H1 (cell line): Measurements from ENCODE around the gene KLF16. TPM values are rescaled to one million over a fixed set of nuclear protein-coding genes. Genes with fewer than 3 reads are reported as not detected.

ENCODE experiments used
- ATF2 ChIP-seq: IDR thresholded peaks from 2 replicates; pipeline ENCODE4 v1.6.1; 2012; ENCODE audit warnings: low read length, inconsistent platforms
- BACH1 ChIP-seq: IDR thresholded peaks from 2 replicates; pipeline ENCODE4 v1.6.1; 2012; ENCODE audit warnings: low read length, improper control_type of control experiment
- BRCA1 ChIP-seq: IDR thresholded peaks from 2 replicates; pipeline ENCODE4 v1.6.1; 2012; ENCODE audit warnings: low read depth, low read length, improper control_type of control experiment
- CHD2 ChIP-seq: IDR thresholded peaks from 2 replicates; pipeline ENCODE4 v1.6.1; 2012; ENCODE audit warnings: low read length, improper control_type of control experiment
- CREB1 ChIP-seq: IDR thresholded peaks from 2 replicates; pipeline ENCODE4 v1.6.1; 2012; ENCODE audit warnings: inconsistent platforms
- CTBP2 ChIP-seq: IDR thresholded peaks from 2 replicates; pipeline ENCODE4 v1.7.0; 2011; ENCODE audit warnings: borderline replicate concordance, mild to moderate bottlenecking, moderate library complexity, mixed read lengths, low read length; ENCODE audit not compliant: insufficient read depth, insufficient read length
- EP300 ChIP-seq, 2 experiments: IDR thresholded peaks; 1 replicate in 1 of 2; 2 replicates in 1 of 2; pipeline ENCODE4 v1.6.1; 2011 to 2012; ENCODE audit warnings: low read depth in 2 of 2, low read length in 2 of 2, mild to moderate bottlenecking in 2 of 2, borderline replicate concordance in 1 of 2, inconsistent platforms in 1 of 2, moderate library complexity in 1 of 2
- GABPA ChIP-seq: IDR thresholded peaks from 2 replicates; pipeline ENCODE4 v1.6.1; 2011; ENCODE audit warnings: mild to moderate bottlenecking, low read length, moderate library complexity, borderline replicate concordance; ENCODE audit not compliant: insufficient read depth
- JUN ChIP-seq: IDR thresholded peaks from 2 replicates; pipeline ENCODE4 v1.6.1; 2011; ENCODE audit warnings: low read depth, mild to moderate bottlenecking, improper control_type of control experiment, low read length
- JUND ChIP-seq: IDR thresholded peaks from 2 replicates; pipeline ENCODE4 v1.6.1; 2011; ENCODE audit warnings: mild to moderate bottlenecking, improper control_type of control experiment, low read length
- MAX ChIP-seq: IDR thresholded peaks from 2 replicates; pipeline ENCODE4 v1.6.1; 2012; ENCODE audit warnings: inconsistent platforms
- NRF1 ChIP-seq: IDR thresholded peaks from 2 replicates; pipeline ENCODE4 v1.6.1; 2011; ENCODE audit warnings: mild to moderate bottlenecking, low read depth, low read length, improper control_type of control experiment
- POLR2A ChIP-seq, 2 experiments: IDR thresholded peaks; 1 replicate in 1 of 2; 2 replicates in 1 of 2; pipeline ENCODE4 v1.6.1; 2011; ENCODE audit warnings: low read depth in 2 of 2, low read length in 2 of 2, mild to moderate bottlenecking in 2 of 2; ENCODE audit errors: control extremely low read depth in 1 of 2
- RNF2 ChIP-seq: fragments of 200-900, 300-1000 bp; sonication (generic); IDR thresholded peaks from 2 replicates; pipeline ENCODE4 v1.7.1; 2016; ENCODE audit warnings: borderline replicate concordance, low read depth, mild to moderate bottlenecking, antibody characterized with exemption, low read length; ENCODE audit not compliant: poor library complexity, severe bottlenecking; ENCODE audit errors: missing control alignments
- SP1 ChIP-seq: IDR thresholded peaks from 2 replicates; pipeline ENCODE4 v1.6.1; 2011; ENCODE audit warnings: low read depth, low read length
- SRF ChIP-seq: IDR thresholded peaks from 2 replicates; pipeline ENCODE4 v1.6.1; 2011; ENCODE audit warnings: mild to moderate bottlenecking, low read depth, low read length, moderate library complexity
- TAF1 ChIP-seq: IDR thresholded peaks from 2 replicates; pipeline ENCODE4 v1.6.1; 2011; ENCODE audit warnings: mild to moderate bottlenecking, low read depth, low read length
- TBP ChIP-seq: IDR thresholded peaks from 2 replicates; pipeline ENCODE4 v1.6.1; 2011; ENCODE audit warnings: low read depth, low read length, improper control_type of control experiment
- USF2 ChIP-seq: IDR thresholded peaks from 2 replicates; pipeline ENCODE4 v1.6.1; 2011; ENCODE audit warnings: low read length, improper control_type of control experiment
- YY1 ChIP-seq: IDR thresholded peaks from 2 replicates; pipeline ENCODE4 v1.6.1; 2011; ENCODE audit warnings: low read depth, mild to moderate bottlenecking, low read length
- ZNF274 ChIP-seq: IDR thresholded peaks from 2 replicates; pipeline ENCODE4 v1.7.0; 2012; ENCODE audit warnings: low read length, borderline replicate concordance; ENCODE audit errors: extremely low read depth
- polyA plus RNA-seq, 7 experiments: library from polyadenylated mRNA; depleted of rRNA in 3 of 7; stranded (reverse) in 5 of 7; unstranded in 2 of 7; fragments of >200 nt in 5 of 7; fragments of 200-250 nt in 2 of 7; gene quantifications; 1 replicate in 5 of 7; 2 replicates in 1 of 7; 4 replicates in 1 of 7; pipeline versions ENCODE4 v1.2.1 to v1.2.3, GENCODE V29; 2011 to 2013; ENCODE audit warnings: missing spikeins in 2 of 7, mixed read lengths in 2 of 7
- total RNA-seq: library from RNA; stranded (reverse); fragmentation: NEBNext Ultra II Directional; extraction: Animal tissue kit (Norgen Biotek cat#: 25700); gene quantifications from 2 replicates; pipeline ENCODE4 v1.2.1, GENCODE V29; 2021

The KLF16 gene
- total and polyA plus RNA-seq, 2 of the 8 experiments (the other 6 are each of a cell fraction or from before 2014, with no cell fraction given): 14.3 to 45.9 TPM

- TF ChIP-seq CHD2 (peak; percentile 95), NRF1 (peak; percentile 54), BACH1 (peak; percentile 11; the same call in 1 of the 2 replicates), EP300 (IDR thresholded peaks at IDR 0.05; ENCODE audit: borderline replicate concordance in 1 of 2, low read depth in 2 of 2, low read length in 2 of 2) (peak in 1 of 2 experiments; percentile 62; a peak in 1 of 3 replicates), JUND (no peak), BRCA1 (peak; percentile 79), ZNF274 (no peak), USF2 (peak; percentile 86), RNF2 (no peak), TAF1 (peak; percentile 73; the same call in 1 of the 2 replicates), JUN (no peak), POLR2A (IDR thresholded peaks at IDR 0.05; ENCODE audit: control extremely low read depth in 1 of 2, low read depth in 2 of 2, low read length in 2 of 2) (peak in 1 of 2 experiments; percentile 82; a peak in 1 of 3 replicates), GABPA (peak; percentile 80), YY1 (0 out of 2 replicates have a peak, but pooled peaks have one; percentile 11), TBP (peak; percentile 55; the same call in 1 of the 2 replicates), MAX (peak; percentile 61), CTBP2 (no peak), ATF2 (no peak), SRF (no peak), SP1 (peak; percentile 26; the same call in 1 of the 2 replicates), CREB1 (peak; percentile 81)
Observed at GRCh38 chr19:1905110-1905862, 41.9 kb upstream of the KLF16 start, which contains the start of the genes ADAT3 and SCAMP4 (continued).
